Activated CD8-positive, alpha-beta T cell treated with anti-CD3 and anti-CD28 coated beads, Interleukin-2, amount 10 ng/mL, durations not matched to agents 7 days and 5 days (primary cell): Measurements from ENCODE around the gene BABAM2. TPM values are rescaled to one million over a fixed set of nuclear protein-coding genes. Genes with fewer than 3 reads are reported as not detected.

Experiments used
- ATAC-seq: fragments of 150-1000 bp; cut with Tn5 transposase; one replicate; pipeline ENCODE4 v1.10.0; 2021; ENCODE audit warnings: moderate library complexity
- CTCF ChIA-PET: fragments of 350-600 bp; sonication (Branson Sonifier 250); formaldehyde crosslinking; loops from one replicate; lab custom pipeline; 2021; ENCODE audit warnings: antibody characterized with exemption; lab: Charles Lee
- POLR2A ChIA-PET: fragments of 350-600 bp; sonication (Branson Sonifier 250); formaldehyde crosslinking; loops from one replicate; lab custom pipeline; 2021; ENCODE audit warnings: antibody characterized with exemption; lab: Charles Lee
- DNase-seq: peaks from one replicate; pipeline ENCODE4 v3.0.0-alpha.2; 2020
- H3K27ac Mint-ChIP-seq: one replicate; pipeline ENCODE4 v1.8.0; 2021; ENCODE audit warnings: mild to moderate bottlenecking, mixed read lengths
- H3K27me3 Mint-ChIP-seq: one replicate; pipeline ENCODE4 v1.8.0; 2021; ENCODE audit warnings: low read depth, mixed read lengths
- H3K36me3 Mint-ChIP-seq: one replicate; pipeline ENCODE4 v1.8.0; 2021; ENCODE audit warnings: low read depth, mixed read lengths
- H3K4me1 Mint-ChIP-seq: one replicate; pipeline ENCODE4 v1.8.0; 2021; ENCODE audit warnings: low read depth, mixed read lengths
- H3K4me3 Mint-ChIP-seq: one replicate; pipeline ENCODE4 v1.8.0; 2021; ENCODE audit warnings: mild to moderate bottlenecking, mixed read lengths
- H3K9me3 Mint-ChIP-seq: one replicate; pipeline ENCODE4 v1.8.0; 2022; ENCODE audit warnings: mixed read lengths; ENCODE audit not compliant: insufficient read depth
- total RNA-seq, 2 experiments: library from RNA; stranded (reverse); gene quantifications; one replicate each; pipeline ENCODE4 v1.2.3, GENCODE V29; 2021

Gene BABAM2
- total RNA-seq, 2 experiments from 2014 or later: 47.0 to 49.0 TPM

- ATAC-seq: no peak
These were observed 309.6 kb downstream of the BABAM2 start for GRCh38 chr2:28199995-28200679.

DNA sequence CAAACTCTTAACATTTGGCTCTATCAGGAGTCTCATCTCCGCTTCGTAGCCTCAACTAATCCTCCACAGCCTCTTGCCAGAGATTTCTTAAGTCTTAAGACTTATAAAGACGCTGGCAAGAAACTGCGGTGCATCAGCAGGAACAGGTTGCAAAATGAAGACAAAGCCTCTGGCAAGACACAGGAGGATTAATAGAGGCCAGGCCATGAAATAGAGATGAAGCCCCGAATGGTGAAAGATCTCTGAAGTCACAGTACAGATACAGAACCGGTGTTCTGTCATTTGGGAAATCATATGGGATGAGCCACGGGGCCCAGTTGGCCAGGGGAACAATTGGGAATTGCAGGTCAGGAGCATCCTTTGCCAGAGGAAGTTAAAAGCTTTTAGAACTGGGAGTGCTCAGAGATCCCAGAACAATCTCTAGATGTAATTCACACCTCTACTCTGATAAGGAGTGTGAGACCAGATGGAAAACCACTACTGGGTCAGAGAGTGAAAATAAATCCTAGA is 311.2 kb downstream of the BABAM2 start:
- Mint-ChIP-seq H3K9me3 (no peaks in the 10 kb centered on the region), H3K4me3 (no peak overlapping the region), H3K36me3 (peaks cover 2% of the 10 kb centered on the region), H3K27me3 (no peaks in the 10 kb centered on the region), H3K27ac (no peak overlapping the region), H3K4me1 (peaks cover 6% of the 10 kb centered on the region)
- ChIA-PET CTCF (no interaction called here), POLR2A (no interaction called here)
- ATAC-seq (no peak), DNase-seq (no peak)

More at GRCh38 chr2:28199995-28200679, 309.6 kb downstream of the BABAM2 start:
- H3K4me1 Mint-ChIP-seq: peaks cover 6% of the 10 kb centered on the region
- H3K36me3 Mint-ChIP-seq: peaks cover 4% of the 10 kb centered on the region
- no peaks in the 10 kb centered on the region for H3K27me3 Mint-ChIP-seq
- no peak for DNase-seq
- CTCF ChIA-PET: no interaction called here
- POLR2A ChIA-PET: no interaction called here
- H3K4me3 Mint-ChIP-seq: no peak overlapping the region
- H3K9me3 Mint-ChIP-seq: no peaks in the 10 kb centered on the region
- H3K27ac Mint-ChIP-seq: no peak overlapping the region

- Mint-ChIP-seq H3K36me3 (no peaks in the 10 kb centered on the region), H3K4me1 (peaks cover 2% of the 10 kb centered on the region), H3K9me3 (no peaks in the 10 kb centered on the region), H3K4me3 (no peak overlapping the region), H3K27ac (no peak overlapping the region), H3K27me3 (no peaks in the 10 kb centered on the region)
- ChIA-PET POLR2A (no interaction called here), CTCF (no interaction called here)
- no peak for DNase-seq
- ATAC-seq: no peak
These were observed 312.2 kb downstream of the BABAM2 start for GRCh38 chr2:28202719-28203118.

DNA sequence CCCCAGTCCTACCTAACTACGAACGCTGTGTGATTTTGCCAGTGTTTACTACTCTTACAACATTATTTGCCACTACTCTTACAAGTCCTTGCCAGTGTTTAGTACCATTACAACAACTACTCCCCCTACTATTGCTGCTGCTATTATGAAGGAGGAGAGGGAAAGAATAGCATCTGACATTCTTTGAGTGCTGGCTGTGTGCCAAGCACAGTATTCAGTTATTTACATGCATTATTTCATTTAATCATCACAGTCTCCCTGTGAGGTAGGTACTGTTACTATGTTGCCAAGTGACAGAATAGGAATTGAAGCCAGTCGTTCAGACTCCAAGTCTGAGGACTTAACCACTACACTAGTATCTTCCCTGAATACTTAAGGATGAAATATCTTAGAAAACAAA is 316.2 kb downstream of the BABAM2 start:
- POLR2A ChIA-PET: no interaction called here
- ATAC-seq: no peak

GRCh38 chr2:28209261-28209691 is 318.7 kb downstream of the BABAM2 start:
- ChIA-PET CTCF (no interaction called here), POLR2A (no interaction called here)

More for the DNA sequence above, 316.2 kb downstream of the BABAM2 start:
- no peaks in the 10 kb centered on the region for H3K9me3 Mint-ChIP-seq
- no peaks in the 10 kb centered on the region for H3K4me1 Mint-ChIP-seq
- H3K27ac Mint-ChIP-seq: no peak overlapping the region
- DNase-seq: no peak
- H3K4me3 Mint-ChIP-seq: no peak overlapping the region
- H3K27me3 Mint-ChIP-seq: no peaks in the 10 kb centered on the region
- no peaks in the 10 kb centered on the region for H3K36me3 Mint-ChIP-seq
- CTCF ChIA-PET: no interaction called here

GRCh38 chr2:28209864-28210263 is 319.3 kb downstream of the BABAM2 start:
- no peak for ATAC-seq
- Mint-ChIP-seq H3K4me3 (no peak overlapping the region), H3K9me3 (no peaks in the 10 kb centered on the region), H3K27ac (no peak overlapping the region), H3K36me3 (no peaks in the 10 kb centered on the region), H3K4me1 (no peaks in the 10 kb centered on the region), H3K27me3 (no peaks in the 10 kb centered on the region)
- no peak for DNase-seq
- POLR2A ChIA-PET: no interaction called here
- CTCF ChIA-PET: no interaction called here

More at GRCh38 chr2:28209261-28209691, 318.7 kb downstream of the BABAM2 start:
- Mint-ChIP-seq H3K4me3 (no peak overlapping the region), H3K36me3 (no peaks in the 10 kb centered on the region), H3K4me1 (no peaks in the 10 kb centered on the region), H3K27ac (no peak overlapping the region), H3K27me3 (no peaks in the 10 kb centered on the region), H3K9me3 (no peaks in the 10 kb centered on the region)
- ATAC-seq (no peak), DNase-seq (no peak)

DNA sequence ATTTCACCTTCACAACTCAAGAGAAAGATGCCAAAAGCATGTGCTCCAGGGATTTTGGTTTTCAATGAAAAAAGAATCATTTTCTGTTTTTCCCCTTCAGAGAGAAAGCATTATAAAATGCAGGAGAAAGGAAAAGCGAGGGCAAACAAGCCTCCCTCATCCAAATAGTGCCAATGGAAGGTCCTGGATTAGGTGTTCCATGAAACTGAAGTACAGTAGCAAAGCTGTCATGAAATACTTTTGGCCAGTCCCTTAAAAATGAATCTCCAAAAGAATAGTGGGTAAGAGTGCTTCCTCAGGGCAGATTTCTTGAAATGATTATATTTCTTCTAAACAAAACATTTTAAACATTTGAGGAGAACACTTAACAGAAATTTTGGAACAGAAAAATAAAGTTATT is 320.0 kb downstream of the BABAM2 start:
- POLR2A ChIA-PET: no interaction called here
- Mint-ChIP-seq H3K4me3 (no peak overlapping the region), H3K36me3 (no peaks in the 10 kb centered on the region), H3K27ac (no peak overlapping the region), H3K27me3 (no peaks in the 10 kb centered on the region), H3K4me1 (no peaks in the 10 kb centered on the region), H3K9me3 (no peaks in the 10 kb centered on the region)
- ATAC-seq (no peak), DNase-seq (no peak)
- CTCF ChIA-PET: no interaction called here

GRCh38 chr2:28216331-28216730 is 325.8 kb downstream of the BABAM2 start:
- DNase-seq (no peak), ATAC-seq (no peak)
- H3K9me3 Mint-ChIP-seq: no peaks in the 10 kb centered on the region
- peaks cover 3% of the 10 kb centered on the region for H3K27me3 Mint-ChIP-seq
- H3K27ac Mint-ChIP-seq: no peak overlapping the region
- H3K4me3 Mint-ChIP-seq: no peak overlapping the region
- ChIA-PET POLR2A (no interaction called here), CTCF (no interaction called here)
- no peaks in the 10 kb centered on the region for H3K4me1 Mint-ChIP-seq
- H3K36me3 Mint-ChIP-seq: no peaks in the 10 kb centered on the region

DNA sequence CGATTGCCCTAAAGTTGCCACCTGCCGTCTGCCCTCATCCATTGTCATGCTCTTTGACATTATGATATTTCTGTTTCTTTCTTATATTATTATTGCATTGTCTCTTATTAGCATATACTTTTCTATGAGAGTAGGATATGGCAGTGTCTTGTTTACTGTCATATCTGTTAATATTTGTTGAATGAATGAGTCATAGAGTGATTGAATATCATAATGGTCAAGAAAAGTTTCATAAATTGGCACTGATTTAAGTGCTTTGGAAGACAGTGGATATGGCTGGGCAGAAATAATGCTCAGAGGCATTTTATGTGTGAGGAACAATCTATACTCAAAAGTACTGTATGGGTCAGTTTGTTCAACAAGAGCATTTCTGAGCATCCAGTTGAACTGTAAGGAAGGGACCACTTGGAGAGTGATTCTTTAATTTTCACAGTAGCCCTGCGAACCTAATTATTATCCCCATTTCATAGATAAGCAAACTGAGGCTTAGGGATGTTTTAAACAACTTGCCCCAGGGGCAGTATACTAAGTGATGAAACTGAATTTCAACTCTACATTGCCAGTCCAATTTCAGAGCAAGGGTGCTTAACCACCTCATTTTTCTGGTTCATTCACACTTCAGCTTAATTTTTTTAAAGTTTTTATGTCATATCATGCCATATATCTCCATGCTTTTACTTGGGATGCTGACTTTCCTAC is 326.7 kb downstream of the BABAM2 start:
- H3K27ac Mint-ChIP-seq: no peak overlapping the region
- DNase-seq (no peak), ATAC-seq (no peak)
- H3K4me3 Mint-ChIP-seq: no peak overlapping the region
- ChIA-PET CTCF (no interaction called here), POLR2A (no interaction called here)
- H3K36me3 Mint-ChIP-seq: no peaks in the 10 kb centered on the region
- H3K27me3 Mint-ChIP-seq: peaks cover 3% of the 10 kb centered on the region
- H3K4me1 Mint-ChIP-seq: no peaks in the 10 kb centered on the region
- no peaks in the 10 kb centered on the region for H3K9me3 Mint-ChIP-seq

DNA sequence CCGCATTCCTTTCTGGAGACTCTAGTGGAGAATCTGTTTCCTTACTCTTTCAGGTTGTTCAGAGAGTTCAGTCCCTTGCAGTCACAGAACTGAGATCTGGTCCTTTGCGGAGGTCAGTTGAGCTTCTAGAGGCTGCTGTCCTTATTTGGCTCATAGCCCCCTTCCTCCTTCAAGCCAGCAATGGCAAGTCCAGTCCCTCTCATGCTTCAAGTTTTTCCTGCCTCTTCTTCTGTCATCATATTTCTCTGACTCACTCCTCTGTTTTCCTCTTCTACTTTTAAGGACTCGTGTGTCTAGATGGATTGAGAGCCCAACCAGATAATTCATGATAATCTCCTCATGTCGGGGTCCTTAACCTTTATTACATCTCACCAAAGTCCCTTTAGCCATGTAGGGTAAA is 328.6 kb downstream of the BABAM2 start:
- Mint-ChIP-seq H3K27me3 (peaks cover 3% of the 10 kb centered on the region), H3K36me3 (peaks cover 2% of the 10 kb centered on the region), H3K4me1 (no peaks in the 10 kb centered on the region), H3K27ac (no peak overlapping the region), H3K9me3 (no peaks in the 10 kb centered on the region), H3K4me3 (no peak overlapping the region)
- ATAC-seq (no peak), DNase-seq (no peak)
- ChIA-PET CTCF (no interaction called here), POLR2A (no interaction called here)

GRCh38 chr2:28219758-28220368 is 329.3 kb downstream of the BABAM2 start:
- Mint-ChIP-seq H3K4me1 (no peaks in the 10 kb centered on the region), H3K36me3 (peaks cover 2% of the 10 kb centered on the region), H3K27me3 (peaks cover 3% of the 10 kb centered on the region), H3K9me3 (no peaks in the 10 kb centered on the region), H3K4me3 (no peak overlapping the region), H3K27ac (no peak overlapping the region)
- ATAC-seq (no peak), DNase-seq (no peak)
- POLR2A ChIA-PET: interaction anchor here (0.6 kb wide), 1 partner anchor 19 kb away, joined by 3 read pairs; no protein-coding TSS in a partner anchor
- CTCF ChIA-PET: no interaction called here
